Activated CD4-positive, alpha-beta T cell treated with anti-CD3 and anti-CD28 coated beads, Interleukin-10, Interleukin-2, amounts not matched to agents 100 ng/mL and 50 ng/mL, durations not matched to agents 16 hours and 8 hours (primary cell): ENCODE data around the gene SLC25A19.

Source experiments
- DNase-seq: peaks from one replicate; pipeline ENCODE4 v3.0.0-alpha.2; 2020

SLC25A19 gene

DNA sequence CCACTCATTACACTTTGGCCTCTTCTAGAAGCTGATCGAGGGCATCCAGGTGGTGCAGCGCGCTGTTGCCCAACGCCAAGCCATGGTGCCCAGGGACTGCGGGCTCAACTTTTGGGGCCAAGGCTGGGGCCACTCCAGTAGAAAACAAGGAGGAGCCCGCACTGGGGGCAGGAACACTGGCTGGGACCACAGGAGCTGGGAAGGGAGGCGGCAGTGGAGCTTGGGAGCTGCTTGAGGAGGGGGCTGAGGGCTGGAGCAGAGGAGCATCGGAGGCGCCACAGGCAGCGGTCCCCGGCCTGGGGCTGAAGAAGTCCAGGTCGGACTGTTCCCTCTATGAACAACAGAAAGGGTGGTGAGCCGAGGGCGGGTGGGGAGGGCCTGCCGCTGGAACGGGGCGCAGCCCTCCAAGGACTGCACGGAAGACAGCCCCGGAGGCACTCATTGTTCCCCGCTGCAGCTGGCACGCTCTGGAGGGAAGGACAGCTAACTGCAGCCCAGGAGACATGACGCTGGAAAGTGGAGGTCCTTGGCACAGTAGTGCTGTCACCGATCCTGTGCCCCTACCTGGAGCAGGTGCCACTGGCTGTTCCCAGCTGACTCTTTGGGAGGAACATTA, 49.3 kb downstream of the SLC25A19 start:
- DNase-seq, result no peak

DNA sequence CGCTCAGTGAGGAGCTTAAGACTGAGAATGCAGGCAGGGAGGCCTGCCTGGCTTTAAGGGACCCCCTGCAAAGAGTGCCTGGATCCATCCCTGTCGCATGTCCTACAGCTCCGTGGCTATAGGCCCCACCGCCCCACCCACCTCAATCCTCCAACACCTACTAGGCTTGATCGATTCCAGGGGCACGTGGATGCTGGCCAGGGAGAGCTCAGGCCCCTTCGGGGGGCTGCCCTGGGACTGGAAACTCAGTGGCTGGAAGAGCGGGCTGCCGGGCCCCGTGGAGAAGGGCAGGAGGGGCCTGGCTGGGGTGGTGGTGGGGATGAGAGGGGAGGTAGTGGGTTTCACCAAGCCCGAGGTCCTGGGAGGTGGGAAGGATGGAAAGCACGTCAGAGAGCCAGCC, 50.0 kb downstream of the SLC25A19 start:
- no peak for DNase-seq

DNA sequence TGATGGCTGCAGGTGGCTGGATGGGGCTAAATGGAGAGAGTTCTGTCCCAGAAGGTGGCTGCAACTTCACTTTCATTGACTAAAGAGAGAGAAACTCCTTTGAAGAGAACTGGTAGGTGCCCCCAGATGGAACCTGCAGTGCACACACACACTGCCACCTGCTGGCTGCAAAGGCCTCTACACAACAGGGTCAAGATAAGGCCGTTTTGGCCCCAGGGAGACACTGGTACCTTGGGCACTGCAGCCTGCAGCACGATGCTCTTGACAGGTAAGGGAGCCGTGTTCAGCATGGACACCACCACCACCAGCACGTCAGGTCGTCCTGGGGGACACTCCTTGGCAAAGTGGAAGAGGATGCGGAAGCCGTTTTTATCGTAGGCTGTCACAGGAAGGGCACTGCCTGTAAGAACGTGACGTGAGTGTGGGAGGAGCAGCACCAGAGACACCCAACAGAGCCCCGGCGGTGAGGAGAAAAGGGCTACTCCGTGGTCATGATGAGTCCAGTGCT, 50.5 kb downstream of the SLC25A19 start:
- DNase-seq, result peak; percentile 76

DNA sequence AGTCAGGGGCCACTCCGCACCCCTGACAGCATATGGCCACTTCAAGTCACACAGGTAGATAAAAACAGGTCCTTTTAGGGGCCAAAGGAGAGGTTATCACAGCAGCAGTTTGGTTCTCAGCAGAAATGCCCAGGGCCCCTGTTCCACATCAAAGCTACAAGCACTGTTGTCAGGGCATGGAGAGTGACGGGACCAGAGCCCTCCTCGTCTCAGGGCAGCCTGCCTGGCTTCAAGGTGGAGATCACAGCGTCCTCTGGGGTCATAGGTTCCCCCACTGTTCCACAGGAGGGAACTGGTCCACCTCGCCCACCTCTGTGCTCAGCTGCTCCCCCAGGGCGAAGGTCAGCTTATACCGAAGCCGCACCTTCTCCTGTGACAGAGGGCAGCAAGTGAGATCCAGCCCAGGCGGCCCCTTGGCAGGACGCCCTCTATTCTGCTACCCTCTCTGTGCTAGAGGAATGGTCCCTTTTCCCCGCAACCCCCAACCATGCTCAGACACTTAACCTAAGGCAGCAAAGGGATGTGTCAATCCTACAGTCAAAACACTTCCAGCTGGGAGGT, 51.1 kb downstream of the SLC25A19 start:
- DNase-seq, result no peak

DNA sequence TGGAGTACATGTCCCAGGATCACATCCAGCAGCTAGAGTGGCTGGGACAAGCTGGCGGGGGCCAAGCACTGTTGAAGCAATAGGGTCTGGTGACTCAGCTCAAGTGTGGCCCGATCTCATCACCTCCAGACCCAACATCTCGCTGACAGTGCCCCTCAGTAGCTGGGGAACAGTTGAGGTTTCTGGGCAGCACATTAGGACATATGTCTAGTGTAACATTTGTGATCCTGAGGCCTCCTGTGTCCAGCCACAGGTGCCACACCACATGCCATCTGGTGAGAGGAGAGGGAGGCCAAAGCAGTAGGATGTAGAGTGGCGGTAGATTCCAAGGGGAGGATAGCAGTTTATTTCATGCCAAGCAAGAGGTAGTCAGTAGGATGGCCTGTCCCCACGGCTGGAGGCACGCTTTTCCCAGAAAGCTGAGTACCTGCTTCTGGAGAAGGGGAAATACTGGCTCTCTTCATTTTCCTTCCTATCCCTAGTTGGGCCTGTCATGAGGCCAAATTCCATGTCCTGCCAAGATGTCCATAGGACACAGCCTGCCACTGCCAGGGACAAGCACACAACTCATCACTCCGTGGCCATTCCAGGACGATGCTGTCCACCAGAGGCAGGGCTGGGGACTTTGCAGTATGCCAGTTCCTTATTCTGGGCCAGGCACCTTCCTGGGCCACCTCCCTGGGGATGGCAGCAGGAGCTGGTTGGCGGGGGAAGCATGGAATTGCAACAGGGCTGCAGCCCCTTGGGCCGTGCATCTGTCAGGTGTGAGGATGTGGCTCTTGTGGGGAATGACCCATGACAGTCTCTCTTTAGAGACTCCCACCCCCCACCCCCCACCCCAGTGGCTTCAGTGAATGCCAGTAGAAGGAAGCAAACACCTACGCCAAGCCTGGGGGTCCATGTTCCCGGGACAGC, 51.9 kb downstream of the SLC25A19 start:
- no peak for DNase-seq

DNA sequence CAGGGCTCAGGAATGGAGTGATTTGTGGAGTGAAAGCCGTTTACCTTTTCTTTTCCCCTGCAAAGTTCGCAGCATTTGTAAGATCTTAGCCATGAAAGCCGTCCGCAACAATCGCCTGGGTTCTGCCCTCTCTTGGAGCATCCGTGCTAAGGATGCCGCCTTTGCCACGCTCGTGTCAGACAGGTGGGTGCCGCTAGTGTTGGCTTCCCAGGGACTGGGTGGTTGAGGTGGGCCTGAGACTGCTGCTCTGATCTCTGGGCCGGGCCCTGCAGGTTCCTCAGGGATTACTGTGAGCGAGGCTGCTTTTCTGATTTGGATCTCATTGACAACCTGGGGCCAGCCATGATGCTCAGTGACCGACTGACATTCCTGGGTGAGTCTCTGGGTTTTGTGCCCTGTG, 56.4 kb downstream of the SLC25A19 start:
- DNase-seq, result no peak

DNA sequence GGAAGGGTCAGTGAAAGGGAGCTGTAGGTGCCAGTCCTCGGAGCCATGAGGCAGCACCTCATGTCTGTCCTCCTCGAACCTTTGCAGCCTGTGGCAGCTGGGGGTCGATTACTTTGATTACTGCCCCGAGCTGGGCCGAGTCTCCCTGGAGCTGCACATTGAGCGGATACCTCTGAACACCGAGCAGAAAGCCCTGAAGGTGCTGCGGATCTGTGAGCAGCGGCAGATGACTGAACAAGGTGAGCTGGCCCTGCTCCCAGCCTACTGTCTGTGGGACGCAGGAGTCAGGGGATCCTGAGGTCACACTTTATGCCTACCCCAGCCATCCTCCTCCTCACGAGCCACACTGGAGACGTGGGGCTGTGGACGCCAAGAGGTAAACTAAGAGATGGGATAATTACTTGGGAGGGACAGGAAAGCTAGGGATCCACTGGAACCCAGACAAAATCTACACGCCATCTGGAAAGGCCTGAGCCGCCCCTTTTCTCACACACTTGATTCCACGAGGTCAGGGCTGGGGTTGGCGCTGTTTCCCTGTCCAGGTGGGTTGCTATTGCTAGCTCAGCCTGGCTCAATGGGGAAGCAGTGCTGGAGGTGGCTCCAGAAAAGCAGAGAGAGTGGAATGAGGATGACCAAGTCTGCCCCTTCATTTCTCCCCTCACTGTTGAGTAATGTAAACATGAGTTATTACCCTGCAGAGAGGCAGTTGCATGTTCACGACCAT, 57.3 kb downstream of the SLC25A19 start:
- DNase-seq, result no peak

DNA sequence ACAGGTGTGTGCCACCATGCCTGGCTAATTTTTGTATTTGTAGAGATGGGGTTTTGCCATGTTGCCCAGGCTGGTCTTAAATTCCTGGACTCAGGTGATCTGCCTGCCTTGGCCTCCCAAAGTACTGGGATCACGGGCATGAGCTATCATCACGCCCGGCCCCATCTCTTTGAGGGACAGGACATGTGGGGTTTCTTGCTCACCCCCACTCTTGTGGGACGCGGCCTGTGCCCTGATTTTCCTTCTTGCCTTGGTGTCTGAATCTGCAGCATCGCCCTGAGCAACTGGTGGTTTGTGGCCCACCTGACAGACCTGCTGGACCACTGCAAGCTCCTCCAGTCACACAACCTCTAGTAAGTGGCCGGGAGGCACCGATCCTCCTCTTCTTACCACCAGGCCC, 58.2 kb downstream of the SLC25A19 start:
- DNase-seq, result no peak

DNA sequence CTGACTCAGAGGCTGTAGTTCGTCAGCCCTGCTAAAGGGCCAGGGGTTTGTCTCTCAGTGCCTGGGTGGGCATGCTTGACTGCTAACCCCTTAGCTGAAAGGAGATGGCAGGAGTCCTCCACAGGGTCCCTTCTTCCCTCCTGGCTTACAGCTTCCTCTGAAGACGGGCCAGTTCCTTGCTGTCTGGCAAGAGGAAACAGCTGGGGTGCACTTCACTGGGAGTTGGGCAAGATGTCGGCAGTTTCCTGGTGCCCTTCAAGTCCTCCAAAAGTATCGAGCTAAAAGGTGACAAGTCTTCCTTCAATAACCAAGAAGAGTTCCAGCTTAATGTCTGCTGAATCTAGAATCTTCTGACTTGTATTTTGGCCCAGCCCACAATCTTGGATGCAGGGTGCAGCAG, 60.4 kb downstream of the SLC25A19 start:
- no peak for DNase-seq

DNA sequence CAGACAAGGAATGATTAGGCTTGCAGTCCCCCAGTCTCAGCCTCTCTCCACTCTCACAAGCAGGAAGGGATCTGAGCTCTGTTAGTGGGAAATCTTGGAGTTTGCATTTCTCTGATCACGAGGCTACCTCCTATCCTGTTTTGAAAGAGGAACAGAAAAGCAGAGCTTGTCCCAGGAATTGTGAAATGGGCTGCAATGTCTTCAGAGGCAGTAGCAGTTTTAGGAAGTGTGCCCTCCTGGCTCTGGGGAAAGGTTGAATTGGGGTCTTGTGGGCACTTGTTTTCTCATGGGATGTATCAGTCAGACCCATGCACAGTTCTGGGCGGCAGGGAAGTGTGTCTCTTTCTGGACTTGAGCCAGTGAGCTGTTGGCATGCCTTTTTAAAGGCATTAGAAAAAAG, 60.9 kb downstream of the SLC25A19 start:
- no peak for DNase-seq

DNA sequence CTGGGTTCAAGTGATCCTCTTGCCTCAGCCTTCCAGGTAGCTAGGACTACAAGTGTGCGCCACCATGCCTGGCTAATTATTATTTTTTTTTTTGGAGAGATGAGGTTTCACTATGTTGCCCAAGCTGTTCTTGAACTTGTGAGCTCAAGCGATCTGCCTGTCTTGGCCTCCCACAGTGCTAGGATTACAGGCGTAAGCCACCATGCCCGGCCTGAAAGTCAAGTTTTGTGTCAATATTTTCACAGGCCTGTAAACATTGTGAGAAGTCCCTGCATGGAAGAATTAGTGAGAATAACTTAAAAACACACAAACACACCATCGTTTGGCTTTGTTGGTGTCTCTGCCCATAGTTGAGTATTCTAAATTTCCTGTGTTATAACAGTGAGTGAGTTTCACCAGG, 61.5 kb downstream of the SLC25A19 start:
- no peak for DNase-seq

DNA sequence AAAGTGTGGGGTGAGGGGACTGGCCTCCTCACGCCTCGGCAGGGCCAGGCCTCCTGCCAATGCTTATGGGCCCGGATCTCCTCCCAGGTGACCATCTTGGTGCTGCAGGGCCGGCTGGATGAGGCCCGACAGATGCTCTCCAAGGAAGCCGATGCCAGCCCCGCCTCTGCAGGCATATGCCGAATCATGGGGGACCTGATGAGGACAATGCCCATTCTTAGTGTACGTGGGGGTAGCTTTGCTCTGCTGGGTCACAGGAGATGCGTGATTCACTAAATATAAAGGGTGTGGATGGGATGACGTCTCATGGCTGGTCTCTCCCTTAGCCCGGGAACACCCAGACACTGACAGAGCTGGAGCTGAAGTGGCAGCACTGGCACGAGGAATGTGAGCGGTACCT, 64.2 kb downstream of the SLC25A19 start:
- no peak for DNase-seq
